HG02870 (cell line): ENCODE data around the gene SOX10.

Experiments
- ATAC-seq: cut with Tn5 transposase; IDR thresholded peaks from one replicate; pipeline ENCODE4 v1.9.1; 2021; ENCODE audit warnings: mild to moderate bottlenecking, moderate library complexity; ENCODE audit not compliant: unreplicated experiment

Gene SOX10

DNA sequence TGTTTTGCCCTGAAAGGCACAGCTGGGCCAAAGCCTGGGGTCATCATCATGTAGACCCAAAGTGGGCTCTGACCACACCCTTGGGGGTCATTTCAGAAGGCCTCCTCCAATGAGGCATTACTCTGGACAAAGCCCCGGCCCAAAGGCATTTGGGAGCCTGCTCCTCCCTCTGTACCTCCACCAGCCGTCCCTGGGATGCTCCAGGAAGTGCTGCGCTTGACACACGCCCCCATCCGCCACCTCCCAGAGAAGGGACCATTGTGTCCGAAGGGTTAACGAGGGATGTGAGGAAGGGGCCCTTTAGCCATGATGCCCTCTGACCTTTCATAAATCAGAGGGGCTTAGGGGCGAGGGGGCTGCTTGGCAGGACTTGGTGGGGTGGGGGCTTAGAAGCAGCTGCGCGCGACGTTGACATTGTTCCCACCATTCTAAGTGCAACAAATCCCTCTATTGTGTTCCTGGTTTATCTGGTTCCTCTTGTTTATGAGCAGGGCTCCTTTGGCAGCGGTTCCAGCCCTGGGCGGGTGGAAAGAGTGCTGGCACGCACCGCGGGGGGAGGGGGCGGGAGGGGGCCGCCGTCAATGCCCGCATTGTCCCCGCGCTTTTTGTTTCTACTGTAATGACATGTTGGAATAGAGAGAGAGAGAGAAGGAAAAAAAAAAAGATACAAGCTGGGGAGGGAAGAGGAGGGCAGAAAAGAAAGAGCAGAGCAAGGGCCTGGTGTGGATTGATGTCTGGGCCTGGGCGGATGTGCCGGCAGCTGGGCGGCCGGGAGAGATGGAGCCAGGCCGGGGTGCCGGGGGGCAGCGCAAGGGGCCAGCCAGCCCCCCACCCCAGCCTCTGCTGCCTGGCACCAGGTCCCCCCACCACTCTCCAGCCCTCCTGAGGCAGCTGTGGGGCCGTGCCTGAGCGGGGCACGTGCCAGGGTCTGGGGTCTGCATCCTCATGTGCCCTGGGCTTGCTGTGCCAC, 32.1 kb upstream of the SOX10 start:
- ATAC-seq: no peak

DNA sequence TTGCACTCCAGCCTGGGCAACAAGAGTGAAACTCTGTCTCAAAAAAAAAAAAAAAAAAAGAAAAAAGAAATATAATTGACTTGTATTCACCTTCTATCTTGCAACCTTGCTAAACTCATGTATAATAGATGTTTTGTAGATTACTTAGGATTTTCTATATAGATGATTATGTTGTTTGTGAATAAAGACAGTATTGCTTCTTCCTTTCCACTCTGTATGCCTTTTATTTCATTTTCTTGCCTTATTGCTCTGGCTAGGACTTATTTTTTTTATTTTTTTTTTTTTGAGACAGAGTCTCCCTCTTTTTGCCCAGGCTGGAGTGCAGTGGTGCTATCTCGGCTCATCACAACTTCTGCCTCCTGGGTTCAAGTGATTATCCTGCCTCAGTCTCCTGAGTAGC, 29.7 kb upstream of the SOX10 start:
- ATAC-seq: no peak

DNA sequence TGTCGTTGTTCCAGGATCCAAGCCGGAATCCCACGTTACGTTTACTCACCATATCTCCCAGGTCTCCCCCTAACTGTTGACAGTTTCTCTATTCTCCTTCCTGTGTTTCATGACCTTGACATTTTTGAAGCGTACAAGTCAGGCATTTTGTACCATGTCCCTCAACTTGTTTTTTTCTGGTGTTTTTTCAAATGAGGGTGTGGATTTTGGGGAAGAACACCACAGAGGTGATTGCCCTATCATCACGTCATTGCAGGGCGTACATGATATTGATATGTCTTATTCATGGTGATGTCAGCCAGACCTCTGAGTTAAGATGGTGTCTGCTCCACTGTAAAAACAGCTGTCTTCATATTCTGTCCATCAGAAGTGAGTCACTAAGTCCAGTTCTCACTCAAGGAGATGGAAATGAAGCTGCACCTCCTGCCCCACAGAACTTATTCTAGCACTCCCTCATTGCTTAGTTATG, 28.3 kb upstream of the SOX10 start:
- no peak for ATAC-seq

DNA sequence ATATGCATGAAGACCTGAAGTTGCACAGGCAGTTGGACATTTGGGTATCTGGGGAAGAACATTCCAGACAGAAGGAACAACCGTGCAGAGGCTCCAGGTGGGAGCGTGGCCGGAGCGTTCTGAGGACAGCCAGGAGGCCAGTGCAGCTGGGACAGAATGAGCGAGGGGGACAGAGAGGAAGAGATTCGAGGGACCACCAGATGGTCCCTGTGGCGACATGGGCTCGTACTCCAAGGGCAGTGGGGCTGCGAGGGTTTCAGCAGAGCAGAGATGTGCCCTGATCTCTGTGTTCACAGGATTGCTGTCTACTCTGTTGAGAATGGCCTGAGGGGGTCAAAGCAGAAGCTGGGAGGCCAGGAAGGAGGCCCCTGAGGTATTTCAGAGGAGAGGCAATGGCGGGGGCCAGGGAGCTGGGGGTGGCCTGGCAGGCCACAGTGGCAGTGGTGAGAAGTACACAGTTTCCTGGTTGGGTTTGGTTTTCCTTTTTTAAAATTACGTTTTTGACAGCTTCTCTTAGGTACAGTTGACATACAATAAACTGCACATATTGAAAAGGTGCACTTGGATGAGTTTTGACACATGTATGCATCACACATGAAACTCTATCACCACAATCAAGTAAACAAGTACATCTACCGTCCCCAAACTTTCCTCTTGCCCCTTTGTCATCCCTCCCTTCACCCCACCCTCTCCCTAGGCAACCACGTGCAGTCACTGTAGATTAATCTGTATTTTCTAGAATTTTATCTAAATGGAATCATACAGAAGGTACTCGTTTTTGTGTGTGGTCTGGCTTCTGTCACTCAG, 24.8 kb upstream of the SOX10 start:
- ATAC-seq: no peak

DNA sequence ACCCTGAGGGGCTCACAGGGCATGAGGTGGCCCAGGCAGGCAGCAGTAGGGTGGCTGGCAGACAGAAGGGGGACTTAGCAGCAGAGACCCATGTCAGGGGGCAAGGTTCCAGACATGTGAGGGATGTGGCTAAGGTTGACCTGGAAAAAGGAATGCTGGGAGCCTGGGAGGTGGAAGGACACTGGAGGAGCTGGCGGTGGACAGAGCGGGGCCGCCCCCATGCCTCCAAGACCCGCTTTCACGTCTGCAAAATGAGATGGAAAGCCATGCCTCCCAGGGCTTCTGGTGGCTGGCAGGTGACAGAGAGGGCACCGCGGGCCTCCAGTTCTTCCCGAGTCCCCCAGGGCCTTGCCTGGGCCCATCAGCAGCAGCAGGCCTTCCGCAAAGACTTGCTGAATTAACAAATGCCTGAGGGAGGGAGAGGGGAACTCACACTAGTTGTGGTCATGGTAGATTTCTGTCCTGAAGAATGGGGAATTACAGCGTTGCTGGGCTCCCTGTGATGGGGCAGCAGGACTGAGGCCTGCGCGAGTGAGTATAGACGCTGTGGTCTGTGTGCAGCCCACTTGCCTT, 23.1 kb upstream of the SOX10 start:
- no peak for ATAC-seq

DNA sequence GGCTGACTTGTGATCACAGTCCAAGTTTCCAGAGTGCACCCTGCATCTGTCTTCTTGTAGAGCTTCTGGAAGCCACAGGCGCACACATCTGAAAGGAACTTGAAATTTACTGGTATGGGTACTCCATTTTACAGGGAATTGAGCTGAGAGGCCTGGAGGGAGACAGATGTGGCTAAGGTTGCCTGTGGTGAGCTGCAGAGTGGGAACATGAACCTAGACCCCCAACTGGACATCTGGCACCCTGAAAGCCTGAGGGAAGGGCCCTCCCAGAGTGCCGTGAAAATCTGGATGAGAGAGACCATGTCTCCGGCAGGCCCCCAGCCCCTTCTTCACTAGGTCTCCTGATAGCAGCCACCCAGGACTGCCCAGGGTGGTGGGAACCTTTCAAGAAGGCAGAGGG, 22.6 kb upstream of the SOX10 start:
- no peak for ATAC-seq

DNA sequence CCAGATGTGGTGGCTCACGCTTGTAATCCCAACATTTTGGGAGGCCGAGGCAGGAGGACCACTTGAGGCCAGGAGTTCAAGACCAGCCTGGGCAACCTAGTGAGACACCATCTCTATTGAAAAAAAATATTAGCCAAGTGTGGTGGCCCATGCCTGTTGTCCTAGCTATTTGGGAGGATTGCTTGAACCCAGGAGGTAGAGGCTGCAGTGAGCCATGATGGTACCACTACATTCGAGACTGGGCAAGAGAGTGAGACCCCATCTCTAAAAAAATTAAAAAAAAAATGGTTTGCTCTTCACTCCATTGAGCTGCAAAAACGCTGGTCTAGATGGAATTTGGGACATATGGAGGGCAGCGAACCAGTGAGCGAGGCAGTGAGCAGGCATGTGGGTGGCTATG, 21.6 kb upstream of the SOX10 start:
- ATAC-seq: no peak

DNA sequence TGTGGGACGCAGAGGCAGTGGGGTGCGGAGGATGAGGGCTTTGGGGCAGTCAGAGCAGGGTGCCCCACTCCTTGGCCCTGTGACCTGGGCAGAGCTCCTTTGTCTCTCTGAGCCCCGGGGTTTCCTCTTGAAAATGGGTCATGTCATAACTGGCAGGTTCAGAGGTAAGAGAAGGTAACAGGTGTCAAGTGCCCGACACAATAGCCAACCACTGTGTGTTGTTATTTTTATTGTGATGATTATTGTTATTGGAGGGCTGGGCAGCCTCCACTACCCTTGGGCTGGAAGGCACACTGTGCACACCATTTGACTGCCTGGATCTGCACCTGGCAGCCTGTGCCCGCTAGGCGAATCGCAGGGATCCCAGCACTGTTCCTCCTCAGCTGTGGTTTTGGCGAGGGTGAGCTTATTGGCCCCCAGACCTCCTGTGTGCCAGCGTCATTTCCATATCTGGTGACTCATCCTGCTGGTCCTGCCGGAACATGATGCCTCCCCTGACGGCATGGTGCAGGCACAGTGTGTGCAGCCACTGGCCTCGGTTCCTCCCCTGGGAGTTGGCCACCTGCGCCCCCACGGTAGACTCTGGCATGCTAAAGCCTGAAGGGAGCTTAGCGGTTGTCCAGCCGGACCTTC, 15.4 kb upstream of the SOX10 start:
- no peak for ATAC-seq

DNA sequence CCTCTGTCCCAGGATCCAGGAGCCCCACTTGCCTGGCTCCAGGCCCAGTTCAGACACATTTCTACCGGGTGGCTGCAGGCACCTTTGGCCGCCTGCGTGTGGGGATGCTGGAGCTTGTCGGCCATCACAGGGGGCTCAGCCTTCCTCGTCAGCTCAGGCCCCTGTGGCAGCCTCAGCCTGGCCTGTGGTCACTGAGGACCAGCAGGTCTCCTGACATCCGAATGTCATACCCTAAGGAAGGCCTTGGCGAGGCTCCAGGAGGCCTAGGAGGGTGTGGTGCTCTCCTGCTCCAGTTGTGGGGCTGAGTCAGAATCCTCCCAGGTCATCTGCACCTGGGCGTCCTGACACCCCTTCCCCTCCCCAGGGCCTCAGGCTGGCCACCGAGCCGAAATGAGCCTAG, 14.9 kb upstream of the SOX10 start:
- no peak for ATAC-seq

DNA sequence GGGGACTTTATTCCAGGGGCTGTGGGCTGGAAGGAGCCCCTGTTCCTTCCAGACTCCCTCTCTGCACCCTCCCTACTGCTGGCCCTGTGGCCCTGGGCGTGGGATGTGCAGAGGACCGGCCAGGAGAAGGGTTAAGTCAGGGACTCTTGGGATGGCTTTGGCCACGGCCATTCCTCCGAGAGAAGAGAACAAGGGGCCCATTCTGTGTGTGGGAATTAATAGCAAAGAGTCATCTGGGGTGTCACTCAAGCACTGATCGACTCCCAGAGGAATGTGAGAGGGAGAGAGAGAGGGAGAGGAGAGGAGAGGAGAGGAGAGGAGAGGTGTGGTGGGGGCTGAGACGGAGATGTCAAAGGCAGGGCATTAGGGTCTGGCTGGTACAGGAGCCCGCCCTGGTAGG, 14.2 kb upstream of the SOX10 start:
- no peak for ATAC-seq

DNA sequence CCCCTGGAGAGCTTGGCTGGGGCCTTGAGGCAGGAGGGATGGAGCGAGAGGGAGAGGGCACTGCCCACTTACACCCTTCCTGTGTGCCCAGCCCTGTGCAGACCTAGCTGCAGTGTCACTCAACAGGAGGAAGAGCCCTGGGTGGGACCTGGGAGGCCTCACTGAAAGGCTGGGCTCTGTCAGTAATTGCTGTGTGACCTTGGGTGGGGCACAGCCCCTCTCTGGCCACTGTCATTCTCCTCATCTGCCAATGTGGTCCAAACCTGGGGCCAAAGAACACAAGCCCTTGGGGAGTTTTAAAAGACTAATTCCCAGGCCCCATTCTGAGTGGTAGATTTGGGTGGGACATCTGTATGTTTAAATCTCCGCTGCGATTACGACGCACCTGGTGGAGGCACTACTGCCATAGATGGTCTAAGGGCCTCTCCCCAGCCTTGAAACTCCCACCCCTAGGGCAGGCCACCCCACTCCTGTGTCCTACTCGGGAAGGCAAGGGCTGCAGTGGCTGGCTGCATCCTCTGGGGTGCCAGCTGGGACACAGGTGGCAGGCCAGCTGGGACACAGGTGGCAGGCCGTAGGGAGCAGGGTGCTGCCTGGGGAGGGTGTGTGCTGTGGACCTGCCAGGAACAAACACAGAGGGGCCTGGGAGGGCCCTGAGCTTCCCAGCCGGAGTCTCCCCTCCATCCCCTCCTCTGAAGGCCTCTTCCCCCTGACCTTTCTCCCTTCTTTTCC, 12.3 kb upstream of the SOX10 start:
- no peak for ATAC-seq

DNA sequence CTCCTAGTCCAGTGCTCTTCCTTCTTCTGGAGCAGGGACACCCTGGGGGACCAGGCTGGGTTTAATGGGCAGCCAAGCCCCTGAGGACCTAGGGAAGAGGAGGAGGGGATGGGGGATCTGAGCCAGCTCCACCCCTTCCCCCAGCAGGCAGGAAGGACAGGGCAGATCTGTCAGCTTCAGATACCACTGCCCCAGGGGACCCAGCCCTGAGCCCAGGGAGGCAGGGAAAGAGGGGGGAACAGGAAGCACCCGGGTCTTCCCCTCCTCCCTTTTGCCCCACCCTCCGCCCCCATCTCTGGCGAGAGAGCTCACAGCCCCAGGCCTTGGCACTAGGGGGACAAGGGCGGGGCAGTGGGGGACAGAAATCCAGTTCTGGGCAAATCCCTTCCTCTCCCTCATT, 11.7 kb upstream of the SOX10 start:
- ATAC-seq: no peak

DNA sequence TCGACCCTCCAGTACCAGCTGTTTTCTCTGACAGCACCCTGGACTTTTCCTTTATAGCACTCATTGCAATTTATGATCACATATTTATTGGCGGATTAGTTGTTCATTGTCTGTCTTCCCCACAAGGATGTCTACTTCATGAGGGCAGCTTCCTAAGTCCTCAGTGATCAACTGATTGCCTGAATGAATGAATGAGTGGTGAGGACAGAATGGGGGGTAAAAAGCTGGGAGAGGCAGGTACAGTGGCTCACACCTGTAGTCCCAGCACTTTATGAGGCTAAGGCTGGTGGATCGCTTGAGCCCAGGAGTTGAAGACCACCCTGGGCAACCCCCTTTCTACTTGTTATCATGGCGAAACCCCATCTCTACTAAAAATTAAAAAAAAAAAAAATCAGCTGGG, 11.1 kb upstream of the SOX10 start:
- ATAC-seq: no peak

DNA sequence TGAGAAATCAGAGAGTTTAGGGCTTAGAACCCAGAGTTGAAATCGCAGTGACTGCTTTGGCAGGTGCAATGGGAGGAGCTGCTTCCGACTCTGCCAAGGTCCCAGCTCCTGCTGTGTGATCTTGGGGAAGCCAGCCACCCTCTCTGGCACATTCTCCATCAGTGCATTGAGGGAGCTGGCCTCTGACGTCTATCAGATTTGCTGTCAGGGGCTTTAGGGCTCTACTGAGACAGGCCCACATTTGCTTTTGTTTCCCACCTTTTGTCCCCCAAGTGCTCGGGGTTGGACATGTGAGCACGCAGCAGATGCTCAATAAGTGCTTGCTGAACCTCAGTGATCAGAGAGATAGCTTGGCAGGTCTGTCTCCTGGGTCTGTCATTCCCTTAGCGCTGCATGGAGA, 10.6 kb upstream of the SOX10 start:
- no peak for ATAC-seq

DNA sequence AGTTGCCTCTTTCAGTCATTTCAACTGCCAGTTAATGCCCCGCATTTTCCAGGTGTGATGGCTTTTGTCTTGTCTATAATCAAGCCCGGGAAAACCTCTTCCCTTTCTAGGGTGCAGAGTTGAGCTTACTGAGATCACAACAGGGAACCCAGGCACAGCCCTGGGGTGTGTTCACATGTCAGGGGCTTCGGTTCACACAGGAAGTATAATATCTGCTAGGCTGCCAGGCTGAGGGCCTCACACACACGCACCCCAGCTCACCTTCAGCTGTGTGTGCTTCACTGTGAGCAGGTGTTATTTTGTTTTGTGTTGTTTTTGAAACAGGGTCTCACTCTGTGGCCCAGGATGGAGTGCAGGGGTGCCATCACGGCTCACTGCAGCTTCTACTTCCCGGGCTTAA, 9.7 kb upstream of the SOX10 start:
- no peak for ATAC-seq

DNA sequence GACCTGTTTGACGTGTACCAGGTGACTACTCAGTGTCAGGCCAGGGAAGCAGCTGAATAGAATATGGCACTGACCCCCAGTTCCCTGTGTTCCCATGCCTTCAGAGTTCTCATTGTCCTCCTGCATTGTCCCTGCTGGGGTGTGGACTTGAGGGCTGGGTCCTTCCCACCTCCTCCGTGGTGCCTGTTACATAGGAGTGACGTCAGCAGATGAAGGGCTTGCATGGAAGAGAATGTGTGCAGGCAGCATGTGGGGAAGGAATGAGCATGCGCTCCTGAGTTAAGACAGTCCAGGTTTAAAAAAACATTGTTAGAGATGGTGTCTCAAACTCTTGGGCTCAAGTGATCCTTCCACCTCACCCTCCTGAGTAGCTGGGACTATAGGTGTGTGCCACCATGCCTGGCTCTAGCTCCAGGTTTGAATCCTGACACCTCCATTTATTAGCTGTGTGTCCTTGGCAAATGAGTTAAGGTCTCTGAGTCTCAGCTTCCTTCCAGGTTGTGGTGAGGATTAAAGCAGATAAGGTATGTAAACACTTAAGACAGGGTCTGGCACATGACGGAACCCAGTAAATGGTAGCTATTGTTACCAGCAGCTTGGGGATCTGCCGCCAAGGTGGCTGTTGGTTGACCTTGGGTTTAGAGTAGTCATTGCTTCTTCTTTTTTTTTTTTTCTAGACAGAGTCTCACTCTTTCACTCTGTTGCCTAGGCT, 7.5 kb upstream of the SOX10 start:
- ATAC-seq: no peak

DNA sequence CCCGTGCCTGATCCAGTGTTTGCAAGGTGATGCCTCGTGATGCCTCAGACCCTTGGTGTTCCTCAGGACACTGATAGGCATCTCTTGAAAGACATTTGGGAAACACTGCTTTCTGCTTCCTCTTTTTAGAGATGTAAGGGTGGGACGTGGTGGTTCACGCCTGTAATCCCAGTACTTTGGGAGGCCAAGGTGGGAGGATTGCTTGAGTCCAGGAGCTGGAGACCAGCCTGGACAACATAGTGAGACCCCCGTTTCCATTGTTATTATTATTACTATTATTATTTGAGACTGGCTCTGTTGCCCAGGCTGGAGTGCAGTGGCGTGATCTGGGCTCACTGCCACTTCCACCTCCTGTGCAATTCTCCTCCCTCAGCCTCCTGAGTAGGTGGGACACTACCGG, 6.5 kb upstream of the SOX10 start:
- no peak for ATAC-seq

DNA sequence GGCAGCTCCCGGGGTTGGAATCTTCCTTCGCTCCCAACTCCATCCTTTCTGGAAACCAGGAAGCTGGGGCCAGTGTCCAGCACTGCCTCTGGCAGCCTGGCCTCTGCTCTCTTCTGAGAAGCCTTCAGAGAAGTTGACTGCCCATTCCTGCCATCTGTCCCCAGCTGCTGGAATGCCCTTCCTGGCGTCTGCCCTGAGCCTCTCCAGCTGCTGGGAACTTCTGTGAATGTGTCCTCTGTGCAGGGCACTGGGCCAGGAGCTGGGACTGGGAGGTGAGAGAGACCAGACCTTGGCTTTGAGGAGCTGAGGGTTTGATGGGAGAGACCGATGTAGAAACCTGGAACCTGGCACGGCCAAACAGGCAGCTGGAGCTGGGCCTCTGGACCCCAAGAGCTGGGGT, 5.9 kb upstream of the SOX10 start:
- no peak for ATAC-seq

DNA sequence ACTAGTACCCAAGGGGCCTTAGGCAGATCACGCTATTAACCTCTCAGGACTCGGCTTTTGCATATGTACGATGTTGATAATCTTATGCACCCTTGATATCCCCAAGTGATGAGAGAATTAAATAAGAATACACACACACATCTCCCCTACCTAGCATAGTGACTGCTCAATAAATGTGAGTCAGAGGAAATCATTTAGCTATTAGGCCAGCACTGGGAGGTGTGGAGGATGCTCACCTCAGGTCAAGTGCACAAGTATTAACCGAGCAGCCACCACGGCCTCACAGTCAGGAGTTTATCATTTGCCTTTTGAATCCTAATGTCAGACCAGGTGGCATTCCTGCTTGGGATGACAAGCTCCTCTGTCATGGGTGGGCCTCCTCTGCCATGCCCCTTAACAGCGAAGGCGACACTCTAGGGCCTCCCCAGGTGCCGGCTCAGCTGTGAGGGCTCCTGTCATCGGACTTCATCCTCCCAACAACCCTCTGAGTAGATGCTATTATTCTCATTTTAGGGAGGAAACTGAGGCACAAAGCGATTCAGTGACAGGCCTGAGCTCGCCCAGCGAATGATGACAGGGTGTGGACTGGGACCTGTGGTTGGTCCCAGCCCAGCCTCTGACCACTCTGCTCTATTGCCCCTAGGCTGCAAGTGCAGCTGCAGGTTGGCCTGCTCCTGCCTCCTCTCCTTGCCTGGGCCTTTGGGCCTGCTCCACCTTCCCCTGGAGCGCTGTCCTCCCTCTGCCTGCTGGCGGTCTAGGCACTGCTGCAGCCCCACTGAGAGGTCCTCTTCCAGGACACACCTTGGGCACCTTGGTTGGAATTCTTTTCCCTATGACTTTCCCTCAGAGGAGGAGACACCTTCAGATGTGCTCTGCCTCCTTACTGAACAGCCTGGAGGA, 5.0 kb upstream of the SOX10 start:
- ATAC-seq: no peak
